Uterus (tissue), 2 donors: ENCODE data around the gene RNF151.
"Not testable (repeated sequence)": the region's sequence is repeated elsewhere in the genome, so short reads cannot be mapped to it uniquely, and the experiment has no call there.

Experiments used
- CTCF ChIP-seq, 4 experiments: fragments of 200-600 bp in 2 of 4; fragments of 450-650 bp in 2 of 4; sonication (generic) in 2 of 4; IDR thresholded peaks; one replicate each; pipeline ENCODE4 v1.5.1; 2016 to 2019; ENCODE audit warnings: antibody characterized with exemption in 4 of 4, mild to moderate bottlenecking in 2 of 4, moderate library complexity in 1 of 4
- POLR2A ChIP-seq, 2 donors: fragments of 450-650 bp; IDR thresholded peaks; one replicate each; pipeline ENCODE4 v1.6.1; 2016; ENCODE audit warnings: antibody characterized with exemption in 2 of 2, mild to moderate bottlenecking in 1 of 2, moderate library complexity in 1 of 2

GRCh38 chr16:2011726-2012125 is 45.1 kb downstream of the RNF151 start:
- TF ChIP-seq CTCF, POLR2A (IDR thresholded peaks at IDR 0.05): not testable (repeated sequence)
